Measurements from ENCODE around the gene TNFRSF8. TPM values are rescaled to one million over a fixed set of nuclear protein-coding genes. Genes with fewer than 3 reads are reported as not detected.

TNFRSF8 gene
- total RNA-seq, 4 donors from 2014 or later, result 1.1 to 2.6 (median 1.4) TPM

DNA sequence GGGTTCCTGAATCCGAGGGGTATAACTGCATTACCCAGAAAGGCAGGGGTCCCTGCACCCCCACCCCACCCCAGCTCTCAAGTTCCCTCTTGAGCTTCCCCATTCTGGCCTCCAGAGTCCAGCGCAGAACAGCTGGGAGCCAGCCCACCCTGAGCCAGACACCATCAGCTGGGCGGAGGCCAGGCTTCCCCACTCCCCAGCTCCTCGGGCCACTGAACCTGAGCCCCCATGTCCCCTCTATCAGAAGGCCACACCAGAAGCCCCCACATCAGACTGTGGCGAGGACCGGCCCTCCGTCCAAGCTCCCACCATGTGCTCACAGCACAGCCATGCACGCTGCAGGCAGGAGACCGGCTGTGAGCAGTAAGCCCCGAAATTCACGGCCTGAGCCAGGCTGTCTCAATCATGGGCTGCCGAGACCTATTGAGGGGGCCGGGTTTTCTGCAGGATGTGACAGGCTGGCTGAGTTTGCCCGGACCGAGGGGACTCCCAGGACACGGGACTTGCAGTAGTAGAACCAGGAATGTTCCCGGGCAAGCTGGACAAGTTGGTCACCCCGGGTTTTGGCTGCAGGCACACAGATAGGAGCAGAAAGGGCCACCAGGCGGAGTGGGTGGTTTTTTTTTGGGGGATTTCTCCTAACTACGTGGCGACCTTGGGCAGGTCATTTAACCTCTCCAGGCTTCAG is 78.2 kb downstream of the TNFRSF8 start:
- H3K4me3 ChIP-seq, result no peak overlapping the region
- peaks cover 8 to 13% of the 10 kb centered on the region in 2 donors for H3K4me1 ChIP-seq
- DNase-seq (no peak), ATAC-seq (no peak)
- H3K27ac ChIP-seq, result no peak overlapping the region
- no peaks in the 10 kb centered on the region for H3K27me3 ChIP-seq
- H3K9me3 ChIP-seq, result no peaks in the 10 kb centered on the region
- TF ChIP-seq, protein P1, sequence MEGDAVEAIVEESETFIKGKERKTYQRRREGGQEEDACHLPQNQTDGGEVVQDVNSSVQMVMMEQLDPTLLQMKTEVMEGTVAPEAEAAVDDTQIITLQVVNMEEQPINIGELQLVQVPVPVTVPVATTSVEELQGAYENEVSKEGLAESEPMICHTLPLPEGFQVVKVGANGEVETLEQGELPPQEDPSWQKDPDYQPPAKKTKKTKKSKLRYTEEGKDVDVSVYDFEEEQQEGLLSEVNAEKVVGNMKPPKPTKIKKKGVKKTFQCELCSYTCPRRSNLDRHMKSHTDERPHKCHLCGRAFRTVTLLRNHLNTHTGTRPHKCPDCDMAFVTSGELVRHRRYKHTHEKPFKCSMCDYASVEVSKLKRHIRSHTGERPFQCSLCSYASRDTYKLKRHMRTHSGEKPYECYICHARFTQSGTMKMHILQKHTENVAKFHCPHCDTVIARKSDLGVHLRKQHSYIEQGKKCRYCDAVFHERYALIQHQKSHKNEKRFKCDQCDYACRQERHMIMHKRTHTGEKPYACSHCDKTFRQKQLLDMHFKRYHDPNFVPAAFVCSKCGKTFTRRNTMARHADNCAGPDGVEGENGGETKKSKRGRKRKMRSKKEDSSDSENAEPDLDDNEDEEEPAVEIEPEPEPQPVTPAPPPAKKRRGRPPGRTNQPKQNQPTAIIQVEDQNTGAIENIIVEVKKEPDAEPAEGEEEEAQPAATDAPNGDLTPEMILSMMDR (IDR thresholded peaks at IDR 0.05 in 4 of 5, conservative IDR thresholded peaks at IDR 0.05 in 1 of 5), result no peak
- no peak for TF ChIP-seq POLR2A (IDR thresholded peaks at IDR 0.05)
- intact Hi-C loops (cut with DNase I; ENCODE audit: low total_unique reads) (loop anchor here (5.0 kb wide), 1 partner anchor 46 kb away; no protein-coding TSS in a partner anchor), in situ Hi-C loops (cut with MboI; ENCODE audit: low sequenced_read_pairs in 4 of 4) (no loop called here)
- no peaks in the 10 kb centered on the region for H3K36me3 ChIP-seq

GRCh38 chr1:12142141-12142823 is 79.2 kb downstream of the TNFRSF8 start:
- TF ChIP-seq, protein P1 (IDR thresholded peaks at IDR 0.05 in 4 of 5, conservative IDR thresholded peaks at IDR 0.05 in 1 of 5), result no peak
- TF ChIP-seq POLR2A (IDR thresholded peaks at IDR 0.05), result no peak
- H3K27me3 ChIP-seq, result no peaks in the 10 kb centered on the region
- peak overlapping the region in 2 of 4 donors; percentile 65 to 66 for H3K27ac ChIP-seq
- in situ Hi-C loops (cut with MboI; ENCODE audit: low sequenced_read_pairs in 4 of 4) (no loop called here), intact Hi-C loops (cut with DNase I; ENCODE audit: low total_unique reads) (loop anchor here (5.0 kb wide), 1 partner anchor 45 kb away; no protein-coding TSS in a partner anchor)
- DNase-seq (no peak), ATAC-seq (no peak)
- H3K36me3 ChIP-seq, result no peaks in the 10 kb centered on the region
- no peaks in the 10 kb centered on the region for H3K9me3 ChIP-seq
- peaks cover 8 to 13% of the 10 kb centered on the region in 2 donors for H3K4me1 ChIP-seq
- no peak overlapping the region for H3K4me3 ChIP-seq

- no peak for TF ChIP-seq POLR2A (IDR thresholded peaks at IDR 0.05)
- TF ChIP-seq, protein P1 (IDR thresholded peaks at IDR 0.05 in 4 of 5, conservative IDR thresholded peaks at IDR 0.05 in 1 of 5), result no peak
- peak overlapping the region; percentile 40 to 66 (median 66) for H3K27ac ChIP-seq
- H3K9me3 ChIP-seq, result no peaks in the 10 kb centered on the region
- peaks cover 8 to 13% of the 10 kb centered on the region in 2 donors for H3K4me1 ChIP-seq
- ATAC-seq (peak; percentile 6), DNase-seq (peak in 1 of 2 donors; percentile 37)
- no peaks in the 10 kb centered on the region for H3K27me3 ChIP-seq
- no peak overlapping the region for H3K4me3 ChIP-seq
- intact Hi-C loops (cut with DNase I; ENCODE audit: low total_unique reads) (loop anchor here (5.0 kb wide), 1 partner anchor 44 kb away; no protein-coding TSS in a partner anchor), in situ Hi-C loops (cut with MboI; ENCODE audit: low sequenced_read_pairs in 4 of 4) (no loop called here)
- H3K36me3 ChIP-seq, result no peaks in the 10 kb centered on the region
These were observed 80.0 kb downstream of the TNFRSF8 start for GRCh38 chr1:12142891-12143630.

DNA sequence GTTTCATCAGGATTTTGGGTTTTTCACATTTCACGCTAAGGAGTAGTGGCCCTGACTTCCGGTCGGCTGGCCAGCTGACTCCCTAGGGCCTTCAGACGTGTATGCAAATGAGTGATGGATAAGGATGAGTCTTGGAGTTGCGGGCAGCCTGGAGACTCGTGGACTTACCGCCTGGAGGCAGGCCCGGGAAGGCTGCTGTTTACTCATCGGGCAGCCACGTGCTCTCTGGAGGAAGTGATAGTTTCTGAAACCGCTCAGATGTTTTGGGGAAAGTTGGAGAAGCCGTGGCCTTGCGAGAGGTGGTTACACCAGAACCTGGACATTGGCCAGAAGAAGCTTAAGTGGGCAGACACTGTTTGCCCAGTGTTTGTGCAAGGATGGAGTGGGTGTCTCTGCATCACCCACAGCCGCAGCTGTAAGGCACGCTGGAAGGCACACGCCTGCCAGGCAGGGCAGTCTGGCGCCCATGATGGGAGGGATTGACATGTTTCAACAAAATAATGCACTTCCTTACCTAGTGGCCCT is 80.6 kb downstream of the TNFRSF8 start:
- in situ Hi-C loops (cut with MboI; ENCODE audit: low sequenced_read_pairs in 4 of 4), result no loop called here
- peak; percentile 74 to 81 for DNase-seq
- Histone ChIP-seq H3K36me3 (no peaks in the 10 kb centered on the region), H3K27me3 (no peaks in the 10 kb centered on the region), H3K27ac (peak overlapping the region; percentile 40 to 66 (median 66)), H3K9me3 (no peaks in the 10 kb centered on the region), H3K4me1 (peaks cover 8 to 13% of the 10 kb centered on the region in 2 donors), H3K4me3 (no peak overlapping the region)
- peak; percentile 73 to 79 for ATAC-seq
- TF ChIP-seq, protein P1 (IDR thresholded peaks at IDR 0.05 in 4 of 5, conservative IDR thresholded peaks at IDR 0.05 in 1 of 5), result no peak
- TF ChIP-seq POLR2A (IDR thresholded peaks at IDR 0.05), result peak in 1 of 2 donors; percentile 12
- intact Hi-C loops (cut with DNase I; ENCODE audit: low total_unique reads), result loop anchor here (5.0 kb wide), 1 partner anchor 44 kb away; no protein-coding TSS in a partner anchor
